Mesothelial cell of epicardium (in vitro differentiated cells): ENCODE results near the gene ILF3. TPM values are rescaled to one million over a fixed set of nuclear protein-coding genes. Genes with fewer than 3 reads are reported as not detected.
A peak's percentile ranks its signal among the peaks of the same experiment; 100 is the strongest.

Experiments
- DNase-seq, 2 experiments: peaks; one replicate each; pipeline ENCODE4 v3.0.0; 2021; ENCODE audit warnings: low spot score in 2 of 2; ENCODE audit not compliant: unreplicated experiment in 2 of 2
- H3K27ac Mint-ChIP-seq: 2 replicates; pipeline ENCODE4 v1.8.0; 2021; ENCODE audit warnings: mixed read lengths
- H3K27me3 Mint-ChIP-seq: 2 replicates; pipeline ENCODE4 v1.8.0; 2021; ENCODE audit warnings: low read depth, mixed read lengths
- H3K36me3 Mint-ChIP-seq: 2 replicates; pipeline ENCODE4 v1.8.0; 2021; ENCODE audit warnings: mixed read lengths
- H3K4me1 Mint-ChIP-seq: 2 replicates; pipeline ENCODE4 v1.8.0; 2021; ENCODE audit warnings: mixed read lengths
- H3K4me3 Mint-ChIP-seq: 2 replicates; pipeline ENCODE4 v1.8.0; 2021; ENCODE audit warnings: mild to moderate bottlenecking, moderate library complexity, mixed read lengths
- H3K9me3 Mint-ChIP-seq: 2 replicates; pipeline ENCODE4 v1.8.0; 2021; ENCODE audit warnings: mixed read lengths
- total RNA-seq: library from RNA; stranded (reverse); gene quantifications from 3 replicates; pipeline ENCODE4 v1.2.1, GENCODE V29; 2021
- TF ChIP-seq, protein P1 (sequence below): fragments of 200-600 bp; sonication (generic); IDR thresholded peaks from one replicate; pipeline ENCODE4 v1.5.0; 2021; ENCODE audit warnings: antibody characterized with exemption; ENCODE audit not compliant: unreplicated experiment

Gene ILF3
- total RNA-seq, 1 donor from 2014 or later: 617 TPM

DNA sequence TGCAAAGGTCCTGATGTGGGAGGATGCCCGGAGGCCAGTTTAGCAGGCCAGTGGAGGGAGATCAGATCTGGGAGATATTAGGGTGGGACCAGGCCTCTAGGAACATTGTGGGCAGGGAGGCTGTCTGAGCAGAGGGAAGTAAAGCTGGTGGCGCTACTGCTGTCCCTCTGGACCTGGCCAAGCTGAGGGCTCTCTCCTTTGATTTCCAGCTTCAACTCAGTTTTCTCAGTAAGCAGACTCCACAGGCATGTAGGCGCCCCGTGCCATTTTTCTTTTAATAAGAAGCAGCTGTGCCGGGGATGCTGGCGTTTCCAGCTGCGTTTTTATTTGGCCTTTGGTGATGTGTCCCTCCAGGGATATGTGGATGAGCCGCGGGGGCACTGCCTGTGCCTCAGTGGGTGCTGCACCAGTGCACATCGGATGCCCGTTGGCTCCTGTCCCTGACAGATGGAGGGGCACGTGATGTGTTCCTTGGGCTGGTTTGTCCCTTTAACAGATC is 70.5 kb downstream of the ILF3 start:
- H3K27me3 Mint-ChIP-seq: no peaks in the 10 kb centered on the region
- H3K9me3 Mint-ChIP-seq: no peaks in the 10 kb centered on the region
- TF ChIP-seq, protein P1, sequence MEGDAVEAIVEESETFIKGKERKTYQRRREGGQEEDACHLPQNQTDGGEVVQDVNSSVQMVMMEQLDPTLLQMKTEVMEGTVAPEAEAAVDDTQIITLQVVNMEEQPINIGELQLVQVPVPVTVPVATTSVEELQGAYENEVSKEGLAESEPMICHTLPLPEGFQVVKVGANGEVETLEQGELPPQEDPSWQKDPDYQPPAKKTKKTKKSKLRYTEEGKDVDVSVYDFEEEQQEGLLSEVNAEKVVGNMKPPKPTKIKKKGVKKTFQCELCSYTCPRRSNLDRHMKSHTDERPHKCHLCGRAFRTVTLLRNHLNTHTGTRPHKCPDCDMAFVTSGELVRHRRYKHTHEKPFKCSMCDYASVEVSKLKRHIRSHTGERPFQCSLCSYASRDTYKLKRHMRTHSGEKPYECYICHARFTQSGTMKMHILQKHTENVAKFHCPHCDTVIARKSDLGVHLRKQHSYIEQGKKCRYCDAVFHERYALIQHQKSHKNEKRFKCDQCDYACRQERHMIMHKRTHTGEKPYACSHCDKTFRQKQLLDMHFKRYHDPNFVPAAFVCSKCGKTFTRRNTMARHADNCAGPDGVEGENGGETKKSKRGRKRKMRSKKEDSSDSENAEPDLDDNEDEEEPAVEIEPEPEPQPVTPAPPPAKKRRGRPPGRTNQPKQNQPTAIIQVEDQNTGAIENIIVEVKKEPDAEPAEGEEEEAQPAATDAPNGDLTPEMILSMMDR: no peak
- H3K27ac Mint-ChIP-seq: peak overlapping the region; percentile 40
- no peak for DNase-seq
- H3K4me1 Mint-ChIP-seq: peaks cover 11% of the 10 kb centered on the region
- peaks cover 5% of the 10 kb centered on the region for H3K36me3 Mint-ChIP-seq
- no peak overlapping the region for H3K4me3 Mint-ChIP-seq

DNA sequence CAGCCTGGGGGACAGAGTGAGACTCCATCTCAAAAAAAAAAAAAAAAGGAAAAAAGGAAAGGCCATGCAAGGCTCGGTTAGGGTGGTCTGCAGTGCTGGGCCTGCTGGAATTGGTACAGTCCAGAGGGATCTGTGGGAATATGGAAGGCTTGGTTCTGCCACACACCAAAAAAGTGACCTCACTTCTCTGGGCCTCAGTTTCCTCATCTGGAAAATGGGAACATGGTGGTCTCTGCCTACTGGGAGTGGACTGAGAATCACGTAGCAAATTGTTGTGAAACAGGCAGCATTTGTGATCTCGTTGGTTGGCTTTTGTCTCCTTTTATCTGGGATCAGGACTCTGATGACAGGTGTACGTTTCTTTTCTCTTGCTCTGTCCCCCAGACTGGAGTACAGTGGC is 71.3 kb downstream of the ILF3 start:
- Mint-ChIP-seq H3K36me3 (peaks cover 5% of the 10 kb centered on the region), H3K27ac (no peak overlapping the region), H3K27me3 (no peaks in the 10 kb centered on the region), H3K4me1 (peaks cover 7% of the 10 kb centered on the region), H3K4me3 (no peak overlapping the region), H3K9me3 (no peaks in the 10 kb centered on the region)
- TF ChIP-seq, protein P1: no peak
- DNase-seq: no peak

DNA sequence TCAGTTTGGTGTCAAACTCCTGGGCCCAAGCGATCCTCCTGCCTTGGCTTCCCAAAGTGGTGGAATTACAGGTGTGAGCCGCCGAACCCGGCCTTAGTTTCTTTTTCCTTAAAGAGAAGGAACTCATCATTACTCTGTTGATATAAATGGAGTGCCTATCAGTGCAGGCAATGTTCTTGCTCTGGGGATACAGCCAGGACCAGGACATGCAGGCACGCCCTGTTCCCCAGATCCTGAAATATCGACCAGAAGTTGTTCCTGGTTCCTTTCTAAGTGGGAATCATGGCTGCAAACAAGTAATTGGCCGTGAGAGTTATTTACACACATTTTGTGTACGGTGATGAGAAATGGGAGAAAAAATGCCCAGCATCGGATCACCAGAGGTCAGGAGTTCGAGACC is 72.1 kb downstream of the ILF3 start:
- no peaks in the 10 kb centered on the region for H3K27me3 Mint-ChIP-seq
- no peak for DNase-seq
- H3K4me1 Mint-ChIP-seq: peaks cover 7% of the 10 kb centered on the region
- H3K9me3 Mint-ChIP-seq: no peaks in the 10 kb centered on the region
- no peak overlapping the region for H3K27ac Mint-ChIP-seq
- peaks cover 5% of the 10 kb centered on the region for H3K36me3 Mint-ChIP-seq
- no peak overlapping the region for H3K4me3 Mint-ChIP-seq
- TF ChIP-seq, protein P1: no peak

DNA sequence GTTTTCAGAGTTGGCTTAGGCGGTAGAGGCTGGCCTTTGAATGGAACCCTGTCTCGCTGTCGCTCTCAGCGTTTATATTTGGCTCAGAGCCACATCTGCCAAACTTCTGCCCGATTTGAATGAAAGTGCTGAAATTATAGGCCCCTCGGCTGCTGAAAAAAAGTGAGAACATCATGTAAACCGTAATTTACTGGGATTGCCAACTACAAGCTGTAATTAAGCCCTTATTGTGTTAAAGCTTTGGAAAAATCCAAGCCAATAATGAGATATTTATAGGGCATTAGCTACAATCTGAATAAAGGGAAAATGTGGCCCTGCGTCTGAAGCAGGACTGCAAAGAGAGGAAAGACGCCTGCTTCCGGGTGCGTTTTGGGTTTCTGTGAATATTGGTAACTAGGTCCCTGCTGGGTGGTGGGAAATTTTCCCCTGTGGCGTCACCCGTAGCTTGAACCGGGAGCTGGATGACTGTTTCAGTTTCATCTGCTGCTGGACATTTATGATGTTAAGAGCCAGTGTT is 73.6 kb downstream of the ILF3 start:
- peaks cover 5% of the 10 kb centered on the region for H3K36me3 Mint-ChIP-seq
- H3K4me1 Mint-ChIP-seq: peaks cover 7% of the 10 kb centered on the region
- H3K27me3 Mint-ChIP-seq: no peaks in the 10 kb centered on the region
- no peaks in the 10 kb centered on the region for H3K9me3 Mint-ChIP-seq
- H3K4me3 Mint-ChIP-seq: no peak overlapping the region
- no peak for DNase-seq
- TF ChIP-seq, protein P1: no peak
- peak overlapping the region; percentile 54 for H3K27ac Mint-ChIP-seq

DNA sequence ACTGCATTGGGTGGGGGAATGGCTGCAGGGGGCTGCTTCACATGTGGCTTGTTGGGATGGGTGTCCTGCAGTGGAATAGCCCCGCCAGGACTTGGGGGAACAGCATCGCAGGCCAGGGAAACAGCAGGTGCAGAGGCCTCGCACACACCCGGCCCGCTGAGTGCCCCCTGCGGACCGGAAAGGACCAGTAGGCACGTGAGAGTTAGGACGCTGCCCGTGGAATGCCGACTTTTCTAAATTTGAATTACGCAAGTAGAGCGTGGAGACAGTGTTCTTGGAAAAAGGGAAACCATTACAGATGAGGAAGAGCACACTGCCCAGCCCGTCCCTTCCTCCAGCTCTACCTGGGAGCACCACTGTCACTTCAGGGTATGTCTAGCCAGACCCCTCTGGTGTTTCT is 75.3 kb downstream of the ILF3 start:
- Mint-ChIP-seq H3K4me1 (peaks cover 5% of the 10 kb centered on the region), H3K4me3 (no peak overlapping the region), H3K27ac (no peak overlapping the region), H3K27me3 (no peaks in the 10 kb centered on the region), H3K9me3 (no peaks in the 10 kb centered on the region), H3K36me3 (peaks cover 5% of the 10 kb centered on the region)
- TF ChIP-seq, protein P1: no peak
- no peak for DNase-seq

DNA sequence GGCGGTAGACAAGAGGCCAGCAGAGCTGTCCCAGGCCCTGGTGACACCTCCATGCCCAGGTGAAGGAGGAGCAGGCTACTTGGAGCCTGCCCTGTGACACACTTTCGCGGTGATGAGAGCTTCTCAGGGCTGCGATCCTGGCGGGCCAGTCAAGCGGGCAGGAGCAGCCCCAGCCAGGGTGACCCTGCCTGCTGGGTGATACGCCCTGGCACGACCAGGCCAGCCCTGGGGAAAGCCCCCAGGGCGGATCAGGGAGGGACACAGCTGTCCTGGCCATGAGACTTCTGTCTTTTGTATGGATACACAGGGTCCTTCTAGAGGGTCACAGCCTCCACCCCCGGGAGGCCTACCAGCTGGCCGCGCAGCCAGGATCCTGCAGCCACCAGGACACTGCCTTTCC is 76.8 kb downstream of the ILF3 start:
- Mint-ChIP-seq H3K36me3 (peaks cover 5% of the 10 kb centered on the region), H3K27ac (no peak overlapping the region), H3K9me3 (no peaks in the 10 kb centered on the region), H3K4me3 (no peak overlapping the region), H3K4me1 (peaks cover 2% of the 10 kb centered on the region), H3K27me3 (no peaks in the 10 kb centered on the region)
- TF ChIP-seq, protein P1: no peak
- DNase-seq: no peak
